ENCODE results near the gene CEP128.

The CEP128 gene

GRCh38 chr14:80771201-80771600, 170.3 kb downstream of the CEP128 start:
- DNase-seq (ENCODE audit: low spot score) = no peak

GRCh38 chr14:80770114-80770908, 171.2 kb downstream of the CEP128 start:
- DNase-seq (ENCODE audit: low spot score) = no peak

GRCh38 chr14:80768646-80769045, 172.9 kb downstream of the CEP128 start:
- DNase-seq (ENCODE audit: low spot score) = no peak

GRCh38 chr14:80764921-80765507, 176.5 kb downstream of the CEP128 start:
- DNase-seq (ENCODE audit: low spot score) = no peak

GRCh38 chr14:80764496-80764895, 177.0 kb downstream of the CEP128 start:
- no peak for DNase-seq (ENCODE audit: low spot score)

GRCh38 chr14:80762641-80763228, 178.8 kb downstream of the CEP128 start:
- no peak for DNase-seq (ENCODE audit: low spot score)

- no peak for DNase-seq (ENCODE audit: low spot score)
Observed at GRCh38 chr14:80754696-80755095, 186.8 kb downstream of the CEP128 start.

- no peak for DNase-seq (ENCODE audit: low spot score)
Observed at GRCh38 chr14:80751285-80751684, 190.3 kb downstream of the CEP128 start.

- no peak for DNase-seq (ENCODE audit: low spot score)
Observed at GRCh38 chr14:80726211-80726610, 215.3 kb downstream of the CEP128 start.

GRCh38 chr14:80718940-80719339, 222.6 kb downstream of the CEP128 start:
- DNase-seq (ENCODE audit: low spot score) = no peak

- no peak for DNase-seq (ENCODE audit: low spot score)
Observed at GRCh38 chr14:80714474-80714873, 227.1 kb downstream of the CEP128 start.

GRCh38 chr14:80713076-80713850, 228.3 kb downstream of the CEP128 start:
- no peak for DNase-seq (ENCODE audit: low spot score)

GRCh38 chr14:80705241-80705980, 236.1 kb downstream of the CEP128 start:
- DNase-seq (ENCODE audit: low spot score) = no peak

GRCh38 chr14:80700601-80701000, 240.9 kb downstream of the CEP128 start:
- no peak for DNase-seq (ENCODE audit: low spot score)

- DNase-seq (ENCODE audit: low spot score) = no peak
Observed at GRCh38 chr14:80699861-80700260, 241.7 kb downstream of the CEP128 start.

- DNase-seq (ENCODE audit: low spot score) = no peak
Observed at GRCh38 chr14:80698974-80699373, 242.6 kb downstream of the CEP128 start.

- DNase-seq (ENCODE audit: low spot score) = no peak
Observed at GRCh38 chr14:80695869-80696268, 245.7 kb downstream of the CEP128 start.

- no peak for DNase-seq (ENCODE audit: low spot score)
Observed at GRCh38 chr14:80692903-80693302, 248.6 kb downstream of the CEP128 start.

- no peak for DNase-seq (ENCODE audit: low spot score)
Observed at GRCh38 chr14:80681651-80682050, 259.9 kb downstream of the CEP128 start.

GRCh38 chr14:80679273-80679672, 262.3 kb downstream of the CEP128 start:
- DNase-seq (ENCODE audit: low spot score) = no peak

- no peak for DNase-seq (ENCODE audit: low spot score)
Observed at GRCh38 chr14:80678436-80678835, 263.1 kb downstream of the CEP128 start.

GRCh38 chr14:80669426-80669825, 272.1 kb downstream of the CEP128 start:
- DNase-seq (ENCODE audit: low spot score) = no peak
